ENCODE measurements around the gene HS2ST1. TPM values are rescaled to one million over a fixed set of nuclear protein-coding genes. Genes with fewer than 3 reads are reported as not detected.

HS2ST1 gene
- total RNA-seq, 1 donor from 2014 or later, result 8.7 TPM

- no peak for DNase-seq (ENCODE audit: low read depth)
- TF ChIP-seq CTCF (conservative IDR thresholded peaks at IDR 0.05; ENCODE audit: low read depth, low read length), result peak; percentile 63
- peak overlapping the region; percentile 39 for H3K4me3 ChIP-seq (ENCODE audit: low read depth, low read length)
Observed at GRCh38 chr1:87151500-87152421, 237.3 kb downstream of the HS2ST1 start.

GRCh38 chr1:87154384-87154783 is 239.9 kb downstream of the HS2ST1 start:
- H3K4me3 ChIP-seq (ENCODE audit: low read depth, low read length), result no peak overlapping the region
- no peak for TF ChIP-seq CTCF (conservative IDR thresholded peaks at IDR 0.05; ENCODE audit: low read depth, low read length)
- DNase-seq (ENCODE audit: low read depth), result no peak

- DNase-seq (ENCODE audit: low read depth), result no peak
- no peak for TF ChIP-seq CTCF (conservative IDR thresholded peaks at IDR 0.05; ENCODE audit: low read depth, low read length)
- no peak overlapping the region for H3K4me3 ChIP-seq (ENCODE audit: low read depth, low read length)
Observed at GRCh38 chr1:87155170-87155569, 240.7 kb downstream of the HS2ST1 start.

GRCh38 chr1:87155648-87156047 is 241.2 kb downstream of the HS2ST1 start:
- H3K4me3 ChIP-seq (ENCODE audit: low read depth, low read length), result no peak overlapping the region
- no peak for TF ChIP-seq CTCF (conservative IDR thresholded peaks at IDR 0.05; ENCODE audit: low read depth, low read length)
- DNase-seq (ENCODE audit: low read depth), result no peak

- no peak for TF ChIP-seq CTCF (conservative IDR thresholded peaks at IDR 0.05; ENCODE audit: low read depth, low read length)
- H3K4me3 ChIP-seq (ENCODE audit: low read depth, low read length), result no peak overlapping the region
- no peak for DNase-seq (ENCODE audit: low read depth)
Observed at GRCh38 chr1:87156124-87156523, 241.7 kb downstream of the HS2ST1 start.

- H3K4me3 ChIP-seq (ENCODE audit: low read depth, low read length), result no peak overlapping the region
- DNase-seq (ENCODE audit: low read depth), result no peak
- TF ChIP-seq CTCF (conservative IDR thresholded peaks at IDR 0.05; ENCODE audit: low read depth, low read length), result no peak
Observed at GRCh38 chr1:87159378-87159915, 245.0 kb downstream of the HS2ST1 start.

Other genes starting within 250 kb of the HS2ST1 start
- 19.7 and 26.4 TPM in 2 replicates for gene SH3GLB1, start 210.1 kb upstream of the HS2ST1 start, total RNA-seq
- 169 and 175 TPM in 2 replicates for gene SELENOF, start 509 bp upstream of the HS2ST1 start, total RNA-seq

Measured in epithelial cell of proximal tubule (primary cell).